ENCODE measurements around the gene PLA2G3.

The PLA2G3 gene

DNA sequence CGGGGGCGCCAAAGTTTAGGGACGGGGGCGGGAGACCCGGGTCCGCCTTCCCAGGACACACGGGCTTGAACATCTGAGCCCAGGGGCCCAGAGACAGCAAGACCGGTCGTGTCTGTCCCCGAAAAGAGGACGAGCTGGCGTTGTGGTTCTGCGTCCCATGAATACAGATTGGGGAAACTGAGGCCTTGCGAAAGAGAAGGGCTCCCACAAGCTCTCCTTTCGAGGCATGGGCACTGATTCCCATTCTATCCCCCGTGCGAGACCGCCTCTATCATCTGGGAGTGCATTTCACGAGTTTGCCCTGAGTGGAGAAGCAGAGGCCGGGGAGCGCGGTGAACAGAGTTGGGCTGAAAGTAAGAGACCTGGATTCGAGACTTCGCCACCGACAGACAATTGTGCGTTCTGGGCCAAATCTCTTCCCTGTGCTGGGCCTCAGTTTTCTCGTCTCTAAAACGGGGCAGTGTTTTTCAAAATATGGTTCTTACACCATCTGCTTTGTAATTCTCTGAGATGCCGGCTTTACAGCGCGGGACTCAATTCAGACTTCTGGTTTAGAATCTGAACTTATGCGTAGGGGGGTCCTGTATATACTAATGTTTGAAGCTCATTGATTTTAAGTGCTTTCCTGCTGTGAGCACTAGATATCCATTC, 20.1 kb upstream of the PLA2G3 start:
- H3K4me1 Mint-ChIP-seq (ENCODE audit: low read depth), result peaks cover 35% of the 10 kb centered on the region
- H3K27ac Mint-ChIP-seq, result peak overlapping the region; percentile 99
- no peaks in the 10 kb centered on the region for H3K27me3 Mint-ChIP-seq
- peak overlapping the region; percentile 95 for H3K4me3 Mint-ChIP-seq
- peaks cover 30% of the 10 kb centered on the region for H3K36me3 Mint-ChIP-seq (ENCODE audit: low read depth)
- no peaks in the 10 kb centered on the region for H3K9me3 Mint-ChIP-seq
- no peak for DNase-seq

GRCh38 chr22:31155422-31155821, 15.1 kb upstream of the PLA2G3 start:
- Mint-ChIP-seq H3K36me3 (ENCODE audit: low read depth) (peaks cover 6% of the 10 kb centered on the region), H3K27me3 (no peaks in the 10 kb centered on the region), H3K4me3 (no peak overlapping the region), H3K27ac (no peak overlapping the region), H3K9me3 (no peaks in the 10 kb centered on the region), H3K4me1 (ENCODE audit: low read depth) (peaks cover 5% of the 10 kb centered on the region)
- DNase-seq, result no peak

DNA sequence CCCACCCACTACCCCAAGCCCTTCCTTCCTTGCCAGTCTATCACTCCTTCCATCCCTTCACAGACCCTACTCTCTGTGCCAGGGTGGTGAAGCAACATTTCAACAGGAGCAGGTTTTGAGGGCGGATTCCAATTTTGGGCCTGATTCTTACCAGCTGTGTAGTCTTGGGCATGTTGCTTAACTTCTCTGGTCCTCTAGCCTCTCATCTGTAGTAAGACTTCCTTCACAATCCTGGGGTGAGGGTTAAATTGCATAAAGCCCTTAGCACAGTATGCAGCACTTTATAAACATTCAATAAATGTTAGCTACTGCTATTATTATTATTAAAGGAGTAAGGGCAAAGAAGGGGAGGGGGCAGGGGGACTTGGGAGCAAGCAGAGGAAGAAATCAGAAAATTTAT, 14.7 kb upstream of the PLA2G3 start:
- Mint-ChIP-seq H3K27ac (no peak overlapping the region), H3K9me3 (no peaks in the 10 kb centered on the region), H3K36me3 (ENCODE audit: low read depth) (peaks cover 3% of the 10 kb centered on the region), H3K27me3 (no peaks in the 10 kb centered on the region), H3K4me1 (ENCODE audit: low read depth) (peaks cover 5% of the 10 kb centered on the region), H3K4me3 (no peak overlapping the region)
- DNase-seq, result no peak

DNA sequence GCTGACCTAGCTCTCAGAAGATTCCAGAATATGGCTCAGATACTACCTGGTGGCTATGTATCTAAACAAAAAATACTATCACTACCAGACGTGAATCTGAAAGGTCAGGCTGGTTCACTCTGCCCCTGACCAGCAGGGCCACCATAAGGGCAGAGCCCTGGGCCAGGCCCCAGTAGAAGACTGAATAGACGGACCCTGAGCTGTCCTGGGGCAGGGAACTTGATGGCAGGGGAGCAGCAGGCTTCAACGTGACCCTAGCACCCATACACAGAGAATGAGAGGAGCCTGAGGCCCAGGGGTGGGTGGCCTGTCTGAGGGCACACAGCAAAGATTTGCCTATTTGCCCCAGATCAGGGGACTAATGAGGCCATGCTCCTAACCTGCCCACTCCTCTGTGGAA, 13.0 kb upstream of the PLA2G3 start:
- DNase-seq, result no peak
- Mint-ChIP-seq H3K4me3 (no peak overlapping the region), H3K36me3 (ENCODE audit: low read depth) (no peaks in the 10 kb centered on the region), H3K27me3 (no peaks in the 10 kb centered on the region), H3K4me1 (ENCODE audit: low read depth) (no peaks in the 10 kb centered on the region), H3K27ac (no peak overlapping the region), H3K9me3 (no peaks in the 10 kb centered on the region)

GRCh38 chr22:31151872-31152271, 11.6 kb upstream of the PLA2G3 start:
- no peaks in the 10 kb centered on the region for H3K4me1 Mint-ChIP-seq (ENCODE audit: low read depth)
- H3K27ac Mint-ChIP-seq, result no peak overlapping the region
- H3K9me3 Mint-ChIP-seq, result no peaks in the 10 kb centered on the region
- no peaks in the 10 kb centered on the region for H3K36me3 Mint-ChIP-seq (ENCODE audit: low read depth)
- no peaks in the 10 kb centered on the region for H3K27me3 Mint-ChIP-seq
- no peak overlapping the region for H3K4me3 Mint-ChIP-seq
- DNase-seq, result no peak

- no peak overlapping the region for H3K4me3 Mint-ChIP-seq
- H3K27me3 Mint-ChIP-seq, result no peaks in the 10 kb centered on the region
- no peaks in the 10 kb centered on the region for H3K4me1 Mint-ChIP-seq (ENCODE audit: low read depth)
- no peak overlapping the region for H3K27ac Mint-ChIP-seq
- DNase-seq, result no peak
- H3K9me3 Mint-ChIP-seq, result no peaks in the 10 kb centered on the region
- no peaks in the 10 kb centered on the region for H3K36me3 Mint-ChIP-seq (ENCODE audit: low read depth)
Measured at GRCh38 chr22:31150615-31151014, 10.3 kb upstream of the PLA2G3 start.

- Mint-ChIP-seq H3K4me1 (ENCODE audit: low read depth) (peaks cover 5% of the 10 kb centered on the region), H3K27ac (no peak overlapping the region), H3K27me3 (no peaks in the 10 kb centered on the region), H3K4me3 (no peak overlapping the region), H3K9me3 (no peaks in the 10 kb centered on the region), H3K36me3 (ENCODE audit: low read depth) (no peaks in the 10 kb centered on the region)
- peak; percentile 47 for DNase-seq
Measured at GRCh38 chr22:31148953-31149627, 8.8 kb upstream of the PLA2G3 start.

DNA sequence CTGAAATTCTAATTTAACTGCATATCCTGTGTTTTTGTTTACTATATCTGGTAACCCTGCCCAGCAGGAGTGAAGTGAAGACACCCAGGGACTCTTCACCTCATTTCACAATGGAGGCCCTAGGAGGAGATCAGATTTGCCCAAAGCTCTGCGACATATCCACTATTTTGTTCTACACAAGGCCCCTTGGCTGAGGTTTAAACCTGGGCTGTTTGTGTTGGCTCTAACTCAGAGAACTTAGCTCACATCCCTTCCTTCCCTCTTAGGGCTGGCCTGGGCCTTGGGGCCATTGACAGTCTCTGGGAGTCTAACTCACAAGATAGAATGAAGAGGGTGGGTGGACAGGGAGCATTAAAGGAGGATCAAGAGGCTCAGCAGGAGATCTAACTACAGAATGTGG, 8.2 kb upstream of the PLA2G3 start:
- no peak overlapping the region for H3K4me3 Mint-ChIP-seq
- no peak overlapping the region for H3K27ac Mint-ChIP-seq
- no peak for DNase-seq
- H3K27me3 Mint-ChIP-seq, result no peaks in the 10 kb centered on the region
- no peaks in the 10 kb centered on the region for H3K36me3 Mint-ChIP-seq (ENCODE audit: low read depth)
- H3K4me1 Mint-ChIP-seq (ENCODE audit: low read depth), result peaks cover 7% of the 10 kb centered on the region
- H3K9me3 Mint-ChIP-seq, result no peaks in the 10 kb centered on the region

DNA sequence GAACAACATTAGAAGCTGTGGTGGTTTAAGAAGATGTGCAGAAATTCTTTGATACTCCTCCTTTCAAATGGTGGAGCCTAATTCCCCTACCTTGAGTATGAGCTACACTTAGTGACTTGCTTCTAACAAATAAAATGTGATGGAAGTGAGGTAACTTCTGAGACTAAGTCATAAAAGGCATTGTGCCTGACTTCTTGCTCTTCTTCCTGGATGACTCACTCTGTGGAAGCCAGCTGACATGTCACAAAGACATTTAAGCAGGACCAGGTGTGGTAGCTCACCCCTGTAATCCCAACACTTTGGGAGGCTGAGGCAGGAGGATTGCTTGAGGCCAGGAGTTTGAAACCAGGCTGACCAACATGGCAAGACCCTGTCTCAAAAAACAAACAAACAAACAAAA, 3.9 kb upstream of the PLA2G3 start:
- H3K36me3 Mint-ChIP-seq (ENCODE audit: low read depth), result no peaks in the 10 kb centered on the region
- no peak for DNase-seq
- peaks cover 5% of the 10 kb centered on the region for H3K27me3 Mint-ChIP-seq
- H3K4me1 Mint-ChIP-seq (ENCODE audit: low read depth), result peaks cover 7% of the 10 kb centered on the region
- no peaks in the 10 kb centered on the region for H3K9me3 Mint-ChIP-seq
- no peak overlapping the region for H3K4me3 Mint-ChIP-seq
- H3K27ac Mint-ChIP-seq, result no peak overlapping the region

DNA sequence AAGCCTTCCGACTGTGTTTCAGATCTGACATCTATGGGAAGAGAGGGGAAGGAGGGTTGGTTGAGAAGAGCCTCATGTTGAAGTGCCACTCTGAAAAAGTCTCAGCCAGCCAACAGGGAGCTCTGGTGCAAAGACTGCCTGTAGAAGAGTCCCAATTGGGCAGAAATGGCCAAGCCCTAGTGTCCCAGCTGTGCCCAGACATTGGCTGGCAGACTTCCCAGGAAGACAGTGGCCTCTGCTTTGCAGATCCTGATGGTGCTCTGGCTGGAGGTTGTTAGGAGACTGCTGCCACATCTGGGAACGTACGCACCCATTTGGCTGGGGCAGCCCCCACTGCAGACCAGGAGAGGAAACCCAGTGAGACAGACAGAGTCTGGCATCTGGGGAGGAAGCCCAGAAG, 3.2 kb upstream of the PLA2G3 start:
- no peaks in the 10 kb centered on the region for H3K36me3 Mint-ChIP-seq (ENCODE audit: low read depth)
- H3K4me1 Mint-ChIP-seq (ENCODE audit: low read depth), result peaks cover 7% of the 10 kb centered on the region
- no peak overlapping the region for H3K27ac Mint-ChIP-seq
- no peak overlapping the region for H3K4me3 Mint-ChIP-seq
- no peaks in the 10 kb centered on the region for H3K9me3 Mint-ChIP-seq
- no peak for DNase-seq
- H3K27me3 Mint-ChIP-seq, result peaks cover 8% of the 10 kb centered on the region

DNA sequence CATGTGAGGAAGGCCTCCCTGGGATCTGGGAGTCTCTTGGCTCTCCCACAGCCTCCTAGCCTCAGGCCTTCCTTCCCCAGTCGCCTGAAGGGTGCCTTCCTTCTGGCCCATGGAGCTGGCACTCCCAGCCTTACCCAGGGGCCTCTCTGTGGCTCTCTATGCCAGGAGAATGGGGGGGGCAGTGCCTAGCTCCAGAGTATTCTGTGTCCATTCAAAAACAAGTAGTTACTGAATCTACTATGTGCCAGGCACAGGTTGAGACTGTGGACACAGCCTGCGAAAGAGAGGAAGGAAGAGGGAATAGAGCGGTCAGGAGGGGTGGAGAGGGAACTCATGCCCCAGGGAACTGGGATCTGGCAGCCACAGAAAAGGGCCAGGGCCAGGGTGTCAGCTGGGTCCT, 2.7 kb upstream of the PLA2G3 start:
- Mint-ChIP-seq H3K36me3 (ENCODE audit: low read depth) (no peaks in the 10 kb centered on the region), H3K4me1 (ENCODE audit: low read depth) (peaks cover 7% of the 10 kb centered on the region), H3K9me3 (no peaks in the 10 kb centered on the region), H3K4me3 (no peak overlapping the region), H3K27ac (no peak overlapping the region), H3K27me3 (peaks cover 8% of the 10 kb centered on the region)
- DNase-seq, result no peak

DNA sequence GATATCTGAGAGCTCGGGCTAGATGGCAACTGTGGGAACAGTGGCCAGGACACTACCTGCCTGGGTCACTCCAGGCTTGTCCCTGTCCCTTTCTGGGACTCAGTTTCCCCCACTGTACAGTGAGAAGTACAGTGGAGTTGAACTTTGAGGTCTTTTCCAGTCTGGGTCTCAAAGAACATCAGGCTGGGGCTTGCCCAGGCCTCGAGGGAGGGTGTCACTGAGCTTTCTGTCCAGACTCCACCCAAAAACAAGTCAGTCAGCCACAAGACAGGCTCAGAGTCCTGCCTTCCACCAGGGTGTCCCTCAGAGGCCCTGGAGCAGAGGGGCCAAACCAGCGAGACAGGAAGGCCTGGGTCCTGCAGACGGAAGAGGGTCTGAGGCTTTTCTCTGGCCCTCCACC, 2.0 kb upstream of the PLA2G3 start:
- Mint-ChIP-seq H3K4me1 (ENCODE audit: low read depth) (peaks cover 7% of the 10 kb centered on the region), H3K9me3 (no peaks in the 10 kb centered on the region), H3K4me3 (no peak overlapping the region), H3K36me3 (ENCODE audit: low read depth) (no peaks in the 10 kb centered on the region), H3K27ac (no peak overlapping the region), H3K27me3 (peaks cover 8% of the 10 kb centered on the region)
- DNase-seq, result no peak

- H3K27ac Mint-ChIP-seq, result no peak overlapping the region
- peaks cover 8% of the 10 kb centered on the region for H3K27me3 Mint-ChIP-seq
- H3K4me3 Mint-ChIP-seq, result no peak overlapping the region
- no peak for DNase-seq
- H3K9me3 Mint-ChIP-seq, result no peaks in the 10 kb centered on the region
- H3K36me3 Mint-ChIP-seq (ENCODE audit: low read depth), result no peaks in the 10 kb centered on the region
- H3K4me1 Mint-ChIP-seq (ENCODE audit: low read depth), result peaks cover 7% of the 10 kb centered on the region
Measured at GRCh38 chr22:31141551-31141950, 1.2 kb upstream of the PLA2G3 start.

GRCh38 chr22:31140746-31141145, 438 bp upstream of the PLA2G3 start:
- DNase-seq, result no peak
- Mint-ChIP-seq H3K36me3 (ENCODE audit: low read depth) (no peaks in the 10 kb centered on the region), H3K9me3 (no peaks in the 10 kb centered on the region), H3K27ac (no peak overlapping the region), H3K4me1 (ENCODE audit: low read depth) (peaks cover 7% of the 10 kb centered on the region), H3K4me3 (no peak overlapping the region), H3K27me3 (peaks cover 8% of the 10 kb centered on the region)

GRCh38 chr22:31139066-31139465, 1.2 kb downstream of the PLA2G3 start:
- Mint-ChIP-seq H3K4me1 (ENCODE audit: low read depth) (peaks cover 2% of the 10 kb centered on the region), H3K36me3 (ENCODE audit: low read depth) (no peaks in the 10 kb centered on the region), H3K9me3 (no peaks in the 10 kb centered on the region), H3K4me3 (no peak overlapping the region), H3K27me3 (peaks cover 8% of the 10 kb centered on the region), H3K27ac (no peak overlapping the region)
- no peak for DNase-seq

All from activated T-cell treated with anti-CD3 and anti-CD28 coated beads, Interleukin-2, amount 50 U/mL, for 24 hours (primary cell).